ENCODE measurements around the gene BDH2. TPM values are rescaled to one million over a fixed set of nuclear protein-coding genes. Genes with fewer than 3 reads are reported as not detected.

The BDH2 gene
- 29.4 and 78.4 TPM in 2 replicates for total RNA-seq

DNA sequence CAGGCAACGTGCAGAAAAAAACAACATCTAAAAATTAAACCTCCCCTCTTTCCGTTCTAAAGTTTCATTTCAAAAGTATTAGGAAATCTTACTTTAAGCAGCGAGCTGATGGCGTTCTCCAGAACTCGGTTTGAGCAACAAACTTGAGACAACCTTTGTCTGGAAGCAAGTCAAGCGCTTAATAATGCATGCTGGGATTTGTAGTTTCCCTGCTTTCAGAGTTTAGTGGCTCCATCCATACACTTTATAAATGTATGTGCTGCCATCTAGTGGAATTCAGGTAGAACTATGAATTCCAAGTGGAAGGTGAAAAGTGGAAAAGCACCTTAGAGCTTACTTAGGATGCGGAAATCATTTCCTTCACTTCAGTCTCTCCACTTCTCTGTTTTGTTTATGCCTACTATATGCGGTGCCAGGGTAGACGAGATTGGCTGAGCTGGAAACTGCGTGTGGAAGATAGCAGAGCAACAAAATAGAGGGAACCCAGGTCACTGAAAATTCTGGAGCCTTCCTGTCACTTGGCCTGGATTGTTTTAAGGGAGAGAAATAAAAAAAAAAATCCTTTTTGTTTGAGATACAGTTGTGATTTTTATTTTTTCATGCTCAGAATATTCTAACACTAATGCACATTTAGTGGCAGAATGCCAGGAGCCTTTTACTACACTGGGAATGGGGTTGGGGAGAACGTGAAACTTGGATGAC is at the start of gene BDH2:
Gene BDH2 (minus strand): TSS at position 144 of the 702 bp plus-strand sequence. CDS start 3,580 bp downstream, outside the sequence.
- peak within 1 kb of the TSS; percentile 62 for H3K4me3 ChIP-seq (ENCODE audit: low read depth, low read length)
- TF ChIP-seq, protein P1, sequence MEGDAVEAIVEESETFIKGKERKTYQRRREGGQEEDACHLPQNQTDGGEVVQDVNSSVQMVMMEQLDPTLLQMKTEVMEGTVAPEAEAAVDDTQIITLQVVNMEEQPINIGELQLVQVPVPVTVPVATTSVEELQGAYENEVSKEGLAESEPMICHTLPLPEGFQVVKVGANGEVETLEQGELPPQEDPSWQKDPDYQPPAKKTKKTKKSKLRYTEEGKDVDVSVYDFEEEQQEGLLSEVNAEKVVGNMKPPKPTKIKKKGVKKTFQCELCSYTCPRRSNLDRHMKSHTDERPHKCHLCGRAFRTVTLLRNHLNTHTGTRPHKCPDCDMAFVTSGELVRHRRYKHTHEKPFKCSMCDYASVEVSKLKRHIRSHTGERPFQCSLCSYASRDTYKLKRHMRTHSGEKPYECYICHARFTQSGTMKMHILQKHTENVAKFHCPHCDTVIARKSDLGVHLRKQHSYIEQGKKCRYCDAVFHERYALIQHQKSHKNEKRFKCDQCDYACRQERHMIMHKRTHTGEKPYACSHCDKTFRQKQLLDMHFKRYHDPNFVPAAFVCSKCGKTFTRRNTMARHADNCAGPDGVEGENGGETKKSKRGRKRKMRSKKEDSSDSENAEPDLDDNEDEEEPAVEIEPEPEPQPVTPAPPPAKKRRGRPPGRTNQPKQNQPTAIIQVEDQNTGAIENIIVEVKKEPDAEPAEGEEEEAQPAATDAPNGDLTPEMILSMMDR (conservative IDR thresholded peaks at IDR 0.05; ENCODE audit: low read depth, low read length): peak; percentile 69
- DNase-seq (ENCODE audit: low read depth): peak; percentile 93

DNA sequence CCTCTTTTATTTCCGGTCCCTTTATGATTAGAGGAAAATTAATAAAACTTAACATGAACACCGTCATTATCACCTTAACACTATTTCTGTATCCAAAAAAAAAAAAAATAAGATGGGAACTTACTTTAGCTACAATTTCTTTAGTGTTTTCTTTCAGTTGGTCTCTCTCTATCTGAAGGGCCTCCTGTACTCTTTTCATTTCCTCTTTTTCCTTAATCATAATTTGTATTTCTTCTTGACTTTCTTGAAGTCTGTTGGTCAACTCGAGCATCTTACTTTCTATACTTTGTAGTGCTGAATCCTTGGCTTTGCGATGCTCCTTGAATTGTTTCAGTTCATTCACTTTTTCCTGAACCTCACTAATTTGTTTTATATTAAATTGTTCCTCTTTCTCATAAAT is 45.3 kb upstream of the BDH2 start:
- DNase-seq (ENCODE audit: low read depth): no peak
- H3K4me3 ChIP-seq (ENCODE audit: low read depth, low read length): no peak overlapping the region
- TF ChIP-seq, protein P1 (conservative IDR thresholded peaks at IDR 0.05; ENCODE audit: low read depth, low read length): no peak

DNA sequence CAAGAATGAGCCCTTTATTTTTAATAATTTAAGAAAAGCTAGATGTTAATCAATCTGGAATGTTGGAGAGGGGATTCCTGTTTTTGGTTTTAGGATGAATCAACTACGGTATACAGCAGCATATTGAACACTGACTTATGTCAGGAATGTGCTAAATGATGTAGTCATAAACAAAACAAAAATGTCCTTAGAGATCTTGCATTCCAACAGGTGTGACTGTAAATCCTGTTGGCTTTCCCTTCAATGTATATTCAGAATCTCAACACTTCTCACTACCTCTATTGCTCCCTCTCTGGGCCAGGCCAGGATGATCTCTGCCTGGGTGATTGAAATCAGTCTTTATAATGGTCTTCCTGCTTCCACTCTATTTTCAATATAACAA is 37.8 kb upstream of the BDH2 start:
- TF ChIP-seq, protein P1 (conservative IDR thresholded peaks at IDR 0.05; ENCODE audit: low read depth, low read length): no peak
- no peak for DNase-seq (ENCODE audit: low read depth)
- no peak overlapping the region for H3K4me3 ChIP-seq (ENCODE audit: low read depth, low read length)

DNA sequence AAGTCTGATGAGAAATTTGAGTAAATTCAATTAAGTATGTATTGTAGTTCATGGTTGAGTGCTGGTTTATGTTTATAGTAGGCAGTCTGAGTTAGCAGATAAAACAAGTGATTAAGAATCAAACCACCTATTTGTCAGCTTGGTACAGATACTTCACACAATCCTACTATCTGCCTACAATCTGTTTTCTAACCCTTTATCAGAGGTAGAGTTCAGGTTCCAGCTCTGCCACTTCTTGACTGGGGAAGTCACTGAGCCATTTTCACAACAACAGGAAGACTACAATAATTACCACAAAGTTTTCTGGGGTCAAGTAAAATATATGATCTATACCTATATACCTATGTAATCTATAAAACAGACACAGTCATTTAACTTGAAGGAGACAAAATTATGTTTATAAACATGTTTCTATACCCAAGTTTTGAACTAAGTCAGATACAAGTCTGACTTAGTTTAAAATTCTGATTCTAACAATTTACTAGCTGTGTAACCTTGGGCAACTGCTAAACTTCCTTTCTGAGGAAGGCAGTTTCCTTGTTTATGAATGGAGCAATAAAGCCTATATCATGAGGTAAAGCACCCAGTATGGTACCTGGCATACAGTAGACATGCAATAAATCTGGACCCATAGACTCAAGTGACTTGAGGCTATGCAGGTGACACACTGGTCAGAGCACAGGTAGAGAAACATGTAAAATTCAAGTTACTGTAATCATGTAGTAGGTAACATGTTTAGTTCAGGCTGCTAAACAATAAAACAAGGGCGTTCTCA is 37.2 kb upstream of the BDH2 start:
- TF ChIP-seq, protein P1 (conservative IDR thresholded peaks at IDR 0.05; ENCODE audit: low read depth, low read length): no peak
- DNase-seq (ENCODE audit: low read depth): no peak
- no peak overlapping the region for H3K4me3 ChIP-seq (ENCODE audit: low read depth, low read length)

DNA sequence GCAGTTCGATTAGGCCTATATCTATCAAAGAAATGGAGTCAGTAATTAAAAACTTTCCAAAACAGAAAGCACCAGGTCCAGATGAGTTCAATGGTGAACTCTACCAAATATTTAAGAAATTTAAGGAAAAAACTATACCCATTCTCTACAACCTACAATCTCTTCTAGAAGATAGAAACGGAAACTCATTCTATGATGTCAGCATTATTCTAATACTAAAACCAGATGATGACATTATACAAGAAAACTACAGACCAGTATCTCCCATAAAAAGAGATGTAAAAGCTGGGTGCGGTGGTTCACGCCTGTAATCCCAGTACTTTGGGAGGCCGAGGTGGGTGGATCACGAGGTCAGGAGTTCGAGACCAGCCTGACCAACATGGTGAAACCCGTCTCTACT is 29.5 kb upstream of the BDH2 start:
- DNase-seq (ENCODE audit: low read depth): no peak
- H3K4me3 ChIP-seq (ENCODE audit: low read depth, low read length): no peak overlapping the region
- TF ChIP-seq, protein P1 (conservative IDR thresholded peaks at IDR 0.05; ENCODE audit: low read depth, low read length): no peak

DNA sequence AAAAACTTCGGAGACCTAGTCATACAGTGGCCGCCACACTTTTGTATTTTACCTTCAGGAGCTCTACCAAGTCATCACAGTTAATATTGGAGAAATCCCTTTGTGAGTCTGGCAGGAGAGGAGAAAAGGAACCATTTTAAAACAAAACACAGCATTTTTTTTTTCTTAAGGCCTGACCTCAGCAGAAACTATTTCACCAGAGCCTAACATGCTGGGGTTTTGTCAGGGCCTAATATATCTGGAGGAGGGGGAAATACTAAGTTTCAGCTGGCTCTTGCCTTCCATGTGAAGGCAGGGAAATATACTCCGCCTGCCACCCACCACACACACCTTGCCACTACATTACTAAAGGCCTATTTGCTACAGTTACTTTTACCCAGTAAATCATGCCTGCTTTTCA is 26.5 kb upstream of the BDH2 start:
- no peak for DNase-seq (ENCODE audit: low read depth)
- TF ChIP-seq, protein P1 (conservative IDR thresholded peaks at IDR 0.05; ENCODE audit: low read depth, low read length): no peak
- no peak overlapping the region for H3K4me3 ChIP-seq (ENCODE audit: low read depth, low read length)

All from epithelial cell of proximal tubule (primary cell).